Hippocampal formation (tissue), 2 donors: Measurements from ENCODE around the gene RAP1A.
"Not testable (repeated sequence)": the region's sequence is repeated elsewhere in the genome, so short reads cannot be mapped to it uniquely, and the experiment has no call there.

ENCODE experiments used
- DNase-seq, 2 donors: peaks; one replicate each; lab custom pipeline; 2025; lab: John Stamatoyannopoulos, UW

The RAP1A gene

GRCh38 chr1:111598544-111598943, 21.0 kb upstream of the RAP1A start:
- no peak for DNase-seq

GRCh38 chr1:111599781-111600693, 19.6 kb upstream of the RAP1A start:
- no peak for DNase-seq

- no peak for DNase-seq
Observed at GRCh38 chr1:111600886-111601386, 18.7 kb upstream of the RAP1A start.

GRCh38 chr1:111602302-111602701, 17.3 kb upstream of the RAP1A start:
- no peak for DNase-seq

GRCh38 chr1:111602974-111603373, 16.6 kb upstream of the RAP1A start:
- DNase-seq = no peak

- DNase-seq = no peak
Observed at GRCh38 chr1:111603979-111604378, 15.6 kb upstream of the RAP1A start.

GRCh38 chr1:111604931-111605330, 14.7 kb upstream of the RAP1A start:
- no peak for DNase-seq

- no peak for DNase-seq
Observed at GRCh38 chr1:111605576-111605975, 14.0 kb upstream of the RAP1A start.

- not testable (repeated sequence) for DNase-seq
Observed at GRCh38 chr1:111606457-111607215, 13.0 kb upstream of the RAP1A start.

- not testable (repeated sequence) for DNase-seq
Observed at GRCh38 chr1:111608528-111608927, 11.1 kb upstream of the RAP1A start.

GRCh38 chr1:111611986-111612385, 7.6 kb upstream of the RAP1A start:
- no peak for DNase-seq

GRCh38 chr1:111615870-111616715, 3.5 kb upstream of the RAP1A start:
- no peak for DNase-seq

- no peak for DNase-seq
Observed at GRCh38 chr1:111618081-111618480, 1.5 kb upstream of the RAP1A start.

GRCh38 chr1:111618961-111619634, 491 bp upstream of the RAP1A start:
- DNase-seq = no peak

GRCh38 chr1:111620441-111620971, 917 bp downstream of the RAP1A start:
- no peak for DNase-seq

- no peak for DNase-seq
Observed at GRCh38 chr1:111621050-111621449, 1.5 kb downstream of the RAP1A start.

- no peak for DNase-seq
Observed at GRCh38 chr1:111622166-111622565, 2.6 kb downstream of the RAP1A start.

GRCh38 chr1:111624382-111624781, 4.8 kb downstream of the RAP1A start:
- no peak for DNase-seq

- DNase-seq = no peak
Observed at GRCh38 chr1:111625276-111625675, 5.7 kb downstream of the RAP1A start.

- DNase-seq = no peak
Observed at GRCh38 chr1:111628153-111628552, 8.6 kb downstream of the RAP1A start.
